Measurements from ENCODE around the gene GOLGA7B.

GRCh38 chr10:97813311-97813710 lies 36.3 kb upstream of the GOLGA7B start:
- TF ChIP-seq CTCF (conservative IDR thresholded peaks at IDR 0.05; ENCODE audit: low read depth, low read length) (no peak), NFE2L2 (IDR thresholded peaks at IDR 0.05; ENCODE audit: low read depth, low read length) (no peak), RCOR1 (IDR thresholded peaks at IDR 0.05; ENCODE audit: insufficient replicate concordance, low read length) (no peak), SMC3 (IDR thresholded peaks at IDR 0.05; ENCODE audit: low read depth, low read length) (no peak), RFX5 (IDR thresholded peaks at IDR 0.05; ENCODE audit: low read depth, low read length) (no peak), CEBPB (IDR thresholded peaks at IDR 0.05; ENCODE audit: low read depth, low read length) (no peak), POLR2A (IDR thresholded peaks at IDR 0.05; ENCODE audit: low read depth, low read length) (no peak), MAFK (IDR thresholded peaks at IDR 0.05; ENCODE audit: low read depth, low read length) (no peak), BHLHE40 (IDR thresholded peaks at IDR 0.05; ENCODE audit: low read depth, low read length) (no peak), FOS (IDR thresholded peaks at IDR 0.05; ENCODE audit: low read depth, low read length) (no peak)
- TF ChIP-seq, protein P1, sequence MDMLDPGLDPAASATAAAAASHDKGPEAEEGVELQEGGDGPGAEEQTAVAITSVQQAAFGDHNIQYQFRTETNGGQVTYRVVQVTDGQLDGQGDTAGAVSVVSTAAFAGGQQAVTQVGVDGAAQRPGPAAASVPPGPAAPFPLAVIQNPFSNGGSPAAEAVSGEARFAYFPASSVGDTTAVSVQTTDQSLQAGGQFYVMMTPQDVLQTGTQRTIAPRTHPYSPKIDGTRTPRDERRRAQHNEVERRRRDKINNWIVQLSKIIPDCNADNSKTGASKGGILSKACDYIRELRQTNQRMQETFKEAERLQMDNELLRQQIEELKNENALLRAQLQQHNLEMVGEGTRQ (IDR thresholded peaks at IDR 0.05; ENCODE audit: low read depth, low read length): no peak
- TF ChIP-seq, protein P2, sequence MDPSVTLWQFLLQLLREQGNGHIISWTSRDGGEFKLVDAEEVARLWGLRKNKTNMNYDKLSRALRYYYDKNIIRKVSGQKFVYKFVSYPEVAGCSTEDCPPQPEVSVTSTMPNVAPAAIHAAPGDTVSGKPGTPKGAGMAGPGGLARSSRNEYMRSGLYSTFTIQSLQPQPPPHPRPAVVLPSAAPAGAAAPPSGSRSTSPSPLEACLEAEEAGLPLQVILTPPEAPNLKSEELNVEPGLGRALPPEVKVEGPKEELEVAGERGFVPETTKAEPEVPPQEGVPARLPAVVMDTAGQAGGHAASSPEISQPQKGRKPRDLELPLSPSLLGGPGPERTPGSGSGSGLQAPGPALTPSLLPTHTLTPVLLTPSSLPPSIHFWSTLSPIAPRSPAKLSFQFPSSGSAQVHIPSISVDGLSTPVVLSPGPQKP (IDR thresholded peaks at IDR 0.05; ENCODE audit: borderline replicate concordance, low read depth, low read length): no peak
